Measurements from ENCODE around the gene KLF17.

Gene KLF17

DNA sequence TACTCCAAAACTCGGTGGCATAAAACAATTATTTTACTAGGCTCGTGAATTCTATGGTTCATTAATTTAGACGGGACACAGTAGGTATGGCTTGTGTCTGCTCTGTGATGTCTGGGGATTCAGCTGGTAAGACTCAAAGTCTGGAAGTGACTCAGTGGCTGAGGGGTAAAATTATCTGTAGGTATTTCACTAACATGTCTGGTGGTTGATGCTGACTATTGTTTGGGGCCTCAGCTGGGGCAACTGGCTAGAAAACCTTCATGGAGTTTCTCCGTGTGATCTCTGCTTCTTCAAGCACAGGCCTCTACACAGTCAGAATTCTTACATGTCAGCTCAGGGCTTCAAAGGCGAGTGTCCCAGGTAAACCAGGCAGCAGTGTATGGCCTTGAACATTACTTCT is 41.2 kb upstream of the KLF17 start:
- peak; percentile 54 for DNase-seq (ENCODE audit: low read depth)
- H3K4me3 ChIP-seq (replicated peaks; ENCODE audit: low read depth, low read length): no peak overlapping the region
- TF ChIP-seq, protein P1, sequence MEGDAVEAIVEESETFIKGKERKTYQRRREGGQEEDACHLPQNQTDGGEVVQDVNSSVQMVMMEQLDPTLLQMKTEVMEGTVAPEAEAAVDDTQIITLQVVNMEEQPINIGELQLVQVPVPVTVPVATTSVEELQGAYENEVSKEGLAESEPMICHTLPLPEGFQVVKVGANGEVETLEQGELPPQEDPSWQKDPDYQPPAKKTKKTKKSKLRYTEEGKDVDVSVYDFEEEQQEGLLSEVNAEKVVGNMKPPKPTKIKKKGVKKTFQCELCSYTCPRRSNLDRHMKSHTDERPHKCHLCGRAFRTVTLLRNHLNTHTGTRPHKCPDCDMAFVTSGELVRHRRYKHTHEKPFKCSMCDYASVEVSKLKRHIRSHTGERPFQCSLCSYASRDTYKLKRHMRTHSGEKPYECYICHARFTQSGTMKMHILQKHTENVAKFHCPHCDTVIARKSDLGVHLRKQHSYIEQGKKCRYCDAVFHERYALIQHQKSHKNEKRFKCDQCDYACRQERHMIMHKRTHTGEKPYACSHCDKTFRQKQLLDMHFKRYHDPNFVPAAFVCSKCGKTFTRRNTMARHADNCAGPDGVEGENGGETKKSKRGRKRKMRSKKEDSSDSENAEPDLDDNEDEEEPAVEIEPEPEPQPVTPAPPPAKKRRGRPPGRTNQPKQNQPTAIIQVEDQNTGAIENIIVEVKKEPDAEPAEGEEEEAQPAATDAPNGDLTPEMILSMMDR (IDR thresholded peaks at IDR 0.05; ENCODE audit: low read length, missing control alignments): no peak

DNA sequence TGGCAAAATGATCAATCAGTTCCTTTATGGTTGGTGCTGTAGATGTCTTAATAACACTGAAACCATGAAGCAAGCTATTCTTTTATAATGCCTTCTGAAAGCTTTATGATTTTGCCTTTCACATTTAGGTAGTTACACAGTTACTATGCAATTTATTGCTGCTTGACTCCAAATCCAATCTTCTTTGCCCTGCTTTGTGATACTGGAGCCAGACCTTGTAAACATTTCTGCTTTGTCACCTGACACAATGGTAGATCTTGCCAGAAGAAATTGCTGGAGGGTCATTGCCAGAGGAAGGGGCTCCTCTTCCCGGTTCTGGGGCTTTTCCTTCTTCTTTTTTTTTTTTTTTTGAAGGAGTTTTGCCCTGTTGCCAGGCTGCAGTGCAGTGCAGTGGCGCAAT is 40.5 kb upstream of the KLF17 start:
- DNase-seq (ENCODE audit: low read depth): no peak
- no peak overlapping the region for H3K4me3 ChIP-seq (replicated peaks; ENCODE audit: low read depth, low read length)
- TF ChIP-seq, protein P1 (IDR thresholded peaks at IDR 0.05; ENCODE audit: low read length, missing control alignments): no peak

DNA sequence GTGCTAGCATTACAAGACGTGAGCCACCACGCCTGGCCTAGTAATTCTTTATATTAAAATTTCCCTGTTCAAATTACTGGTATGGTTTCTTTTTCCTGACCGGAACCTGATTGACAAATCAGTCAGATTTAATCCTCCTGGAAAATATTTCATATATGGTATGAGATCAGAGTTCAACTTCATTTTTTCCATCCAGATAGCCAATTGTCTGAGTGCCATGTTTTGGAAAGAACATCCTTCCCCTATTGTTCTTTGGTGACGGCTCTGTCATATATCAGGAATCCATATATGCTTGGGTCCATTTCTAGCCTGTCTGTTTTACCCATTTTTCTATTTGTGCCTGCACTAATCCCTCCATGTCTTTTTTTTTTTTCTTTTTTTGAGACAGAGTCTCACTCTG is 39.1 kb upstream of the KLF17 start:
- TF ChIP-seq, protein P1 (IDR thresholded peaks at IDR 0.05; ENCODE audit: low read length, missing control alignments): no peak
- DNase-seq (ENCODE audit: low read depth): no peak
- H3K4me3 ChIP-seq (replicated peaks; ENCODE audit: low read depth, low read length): no peak overlapping the region

DNA sequence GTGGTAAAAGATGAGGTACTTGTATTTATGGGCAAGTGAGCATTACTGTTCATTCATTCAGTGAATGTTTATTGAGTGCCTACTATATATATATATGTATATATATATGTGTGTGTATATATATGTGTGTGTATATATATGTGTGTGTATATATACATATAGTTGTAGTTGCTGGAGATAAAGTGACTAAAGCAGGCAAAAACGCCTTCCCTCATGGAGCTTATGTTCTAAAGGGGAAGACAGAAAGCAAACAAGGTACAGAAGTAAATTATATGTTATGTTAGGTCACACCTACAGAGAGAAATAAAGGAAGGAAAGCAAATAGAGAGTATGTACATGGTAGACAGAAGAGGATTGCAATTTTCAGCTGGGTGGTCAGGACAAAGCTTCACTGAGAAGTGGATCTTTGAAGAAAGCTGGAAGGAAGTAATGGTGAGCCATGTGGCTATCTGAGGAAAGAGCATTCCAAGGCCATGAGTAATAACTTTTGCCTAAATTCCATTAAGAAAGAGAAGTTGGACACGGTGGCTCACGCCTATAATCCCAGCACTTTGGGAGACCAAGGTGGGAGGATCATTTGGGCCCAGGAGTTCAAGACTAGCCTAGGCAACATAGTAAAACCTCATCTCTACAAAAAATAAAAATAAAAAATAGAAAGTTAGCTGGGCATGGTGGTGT is 33.5 kb upstream of the KLF17 start:
- DNase-seq (ENCODE audit: low read depth): peak; percentile 90
- TF ChIP-seq, protein P1 (IDR thresholded peaks at IDR 0.05; ENCODE audit: low read length, missing control alignments): no peak
- H3K4me3 ChIP-seq (replicated peaks; ENCODE audit: low read depth, low read length): no peak overlapping the region

DNA sequence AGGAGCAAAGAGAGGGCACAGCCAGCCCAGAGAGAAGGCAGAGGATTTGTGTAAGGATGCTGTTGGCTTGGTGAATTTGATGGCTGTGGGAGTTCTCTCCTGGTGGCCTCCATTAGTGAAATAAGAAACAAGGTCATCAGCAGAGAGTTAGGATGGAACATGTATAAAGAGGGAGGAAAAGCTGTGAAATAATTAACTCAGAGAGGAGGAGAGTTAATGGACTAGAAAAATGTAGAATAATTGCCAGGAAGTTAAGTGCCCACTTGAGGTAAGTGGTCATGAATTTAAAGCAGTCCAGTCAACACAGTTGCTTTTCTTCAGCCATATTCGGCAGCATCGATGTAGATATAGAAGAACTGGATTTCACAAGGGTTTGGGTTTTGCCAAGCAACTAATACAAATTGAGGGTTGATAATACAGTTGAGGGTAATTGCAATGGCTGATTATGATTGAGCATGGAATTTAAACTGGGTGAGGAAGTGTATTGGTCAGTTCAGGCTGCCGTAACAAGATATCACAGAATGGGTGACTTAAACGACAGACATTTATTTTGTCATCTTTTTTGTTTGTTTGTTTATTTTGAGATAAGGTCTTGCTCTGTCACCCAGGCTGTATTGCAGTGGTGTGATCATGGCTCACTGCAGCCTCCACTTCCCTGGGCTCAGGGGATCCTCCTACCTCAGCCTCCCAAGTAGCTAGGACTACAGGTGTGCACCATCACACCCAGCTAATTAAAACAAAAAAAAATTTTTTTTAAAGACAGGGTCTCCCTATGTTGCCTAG is 31.7 kb upstream of the KLF17 start:
- no peak overlapping the region for H3K4me3 ChIP-seq (replicated peaks; ENCODE audit: low read depth, low read length)
- no peak for DNase-seq (ENCODE audit: low read depth)

GRCh38 chr1:44089371-44090048 is 29.1 kb upstream of the KLF17 start:
- DNase-seq (ENCODE audit: low read depth): no peak
- no peak overlapping the region for H3K4me3 ChIP-seq (replicated peaks; ENCODE audit: low read depth, low read length)
- TF ChIP-seq, protein P1 (IDR thresholded peaks at IDR 0.05; ENCODE audit: low read length, missing control alignments): no peak

More for the DNA sequence above, 31.7 kb upstream of the KLF17 start:
- TF ChIP-seq, protein P1 (IDR thresholded peaks at IDR 0.05; ENCODE audit: low read length, missing control alignments): no peak

All from fibroblast of pulmonary artery (primary cell).